Right renal pelvis (tissue), 4 donors: ENCODE measurements around the gene OPRL1. TPM values are rescaled to one million over a fixed set of nuclear protein-coding genes. Genes with fewer than 3 reads are reported as not detected.

Source experiments
- DNase-seq, 4 donors: peaks; one replicate each; pipeline ENCODE4 v3.0.0-alpha.2; 2013; ENCODE audit warnings: low read depth in 4 of 4, low spot score in 3 of 4, missing footprints in 1 of 4
- polyA plus RNA-seq, 4 donors: library from polyadenylated mRNA; unstranded; fragments of 120-200 nt; gene quantifications; one replicate each; pipeline ENCODE4 v1.2.1, GENCODE V29; 2013; ENCODE audit not compliant: insufficient read length in 4 of 4

OPRL1 gene
- polyA plus RNA-seq, 4 donors = 0.80 to 1.3 (median 1.2) TPM

DNA sequence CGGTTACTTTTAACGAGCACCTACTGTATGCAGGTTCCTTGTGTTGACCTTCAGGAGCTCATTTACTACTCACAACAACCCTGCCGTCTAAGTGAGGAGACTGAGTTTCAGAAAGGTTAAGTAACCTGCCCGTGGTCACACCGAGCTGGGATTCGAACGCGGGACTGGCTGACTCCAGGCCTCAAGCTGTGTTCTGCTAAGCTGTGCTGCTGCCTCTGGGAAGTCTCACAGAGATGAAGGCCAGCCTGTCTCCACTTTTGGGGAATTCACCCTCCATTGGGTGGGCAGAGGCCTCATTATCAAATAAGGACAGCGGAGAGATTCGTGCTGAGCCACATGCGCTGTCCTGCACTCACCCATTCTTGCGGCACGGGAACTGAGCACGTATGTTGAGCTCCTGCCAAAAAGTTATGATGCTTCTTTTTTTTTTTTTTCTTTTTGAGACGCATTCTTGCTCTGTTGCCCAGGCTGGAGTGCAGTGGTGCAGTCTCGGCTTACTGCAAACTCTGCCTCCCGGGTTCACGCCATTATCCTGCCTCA lies 58.5 kb downstream of the OPRL1 start:
- DNase-seq = no peak

DNA sequence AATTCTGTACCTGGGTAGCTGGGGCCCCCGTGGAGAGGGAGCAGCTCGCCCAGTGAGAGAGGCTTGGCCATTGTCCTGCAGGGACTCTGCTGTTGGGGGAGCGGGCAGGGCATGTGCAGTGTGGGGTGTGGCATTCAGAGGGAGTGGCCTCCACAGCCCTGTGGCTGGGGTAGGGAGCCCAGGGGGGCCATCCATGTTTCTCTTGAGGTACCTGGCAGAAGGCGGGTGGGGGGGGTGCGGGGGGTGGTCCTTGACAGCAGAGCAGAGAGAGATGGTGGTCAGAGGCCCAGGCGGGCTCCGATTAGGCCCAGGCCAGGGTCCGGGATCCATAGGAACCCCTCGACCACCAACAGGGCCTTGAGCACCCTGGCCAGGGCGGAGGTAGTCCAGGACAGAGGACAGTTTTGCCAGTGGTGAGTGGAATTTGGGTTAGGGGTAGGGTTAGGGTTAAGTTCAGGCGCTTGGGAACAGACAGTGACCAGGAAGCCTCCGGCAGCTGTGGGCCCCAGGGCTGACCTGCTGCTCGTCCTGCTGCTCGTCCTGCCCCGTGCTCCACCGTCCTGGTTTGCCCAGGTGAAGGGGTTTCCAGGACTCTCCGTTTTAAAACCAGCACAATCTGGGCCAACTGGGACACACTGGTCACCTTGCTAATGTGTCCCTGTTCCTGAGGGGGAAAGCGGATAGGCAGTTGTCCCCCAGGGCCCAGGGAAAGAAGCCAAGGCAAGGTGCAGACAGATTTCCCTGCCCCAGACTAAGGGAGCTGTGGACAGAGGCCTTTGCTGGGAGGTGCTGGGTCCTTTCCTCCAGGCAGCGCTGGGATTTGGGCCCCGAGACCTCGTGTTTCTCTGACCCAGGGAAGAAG lies 59.5 kb downstream of the OPRL1 start:
- DNase-seq = no peak

DNA sequence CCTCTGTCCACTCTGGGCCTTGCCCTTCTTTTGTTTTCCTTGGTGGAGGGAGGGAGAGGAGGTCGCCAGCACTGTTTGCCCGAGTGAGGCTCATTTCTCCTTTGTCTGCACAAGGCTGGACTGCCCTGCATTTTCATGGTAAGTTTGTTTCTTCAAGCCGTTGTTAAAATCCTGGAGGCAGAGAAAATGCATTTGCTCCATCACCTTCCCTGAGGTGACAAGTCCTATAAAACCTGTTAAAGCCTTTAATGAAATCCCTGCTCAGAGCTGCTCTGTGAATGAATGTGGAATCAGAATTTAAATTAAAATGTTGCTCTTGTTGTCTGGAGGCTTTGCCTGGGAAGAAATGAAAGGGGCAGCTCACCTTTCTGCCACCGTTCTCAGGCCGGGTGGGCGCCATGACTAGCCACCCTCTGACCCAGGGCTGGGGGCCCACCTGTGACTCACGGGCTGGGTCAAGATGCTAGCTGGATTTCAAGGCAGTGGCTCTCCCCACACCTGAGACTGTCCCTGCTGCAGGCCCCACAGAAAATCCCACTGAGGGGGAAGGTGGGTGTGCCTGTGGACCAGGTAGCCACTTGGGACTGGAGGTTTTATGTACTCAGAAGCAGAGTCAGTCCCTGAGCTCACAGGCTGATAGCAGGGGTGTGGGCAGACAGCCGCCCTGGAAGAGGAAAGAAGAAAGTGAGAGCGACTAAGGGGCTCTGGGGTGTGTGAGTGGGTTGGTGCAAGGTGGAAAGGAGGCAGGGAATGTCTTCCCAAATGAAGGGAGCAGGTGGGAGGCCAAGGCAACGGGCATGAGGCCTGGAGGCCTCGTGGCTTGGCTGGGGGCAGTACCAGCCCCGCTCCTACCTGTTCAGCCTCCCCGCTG lies 60.4 kb downstream of the OPRL1 start:
- no peak for DNase-seq

DNA sequence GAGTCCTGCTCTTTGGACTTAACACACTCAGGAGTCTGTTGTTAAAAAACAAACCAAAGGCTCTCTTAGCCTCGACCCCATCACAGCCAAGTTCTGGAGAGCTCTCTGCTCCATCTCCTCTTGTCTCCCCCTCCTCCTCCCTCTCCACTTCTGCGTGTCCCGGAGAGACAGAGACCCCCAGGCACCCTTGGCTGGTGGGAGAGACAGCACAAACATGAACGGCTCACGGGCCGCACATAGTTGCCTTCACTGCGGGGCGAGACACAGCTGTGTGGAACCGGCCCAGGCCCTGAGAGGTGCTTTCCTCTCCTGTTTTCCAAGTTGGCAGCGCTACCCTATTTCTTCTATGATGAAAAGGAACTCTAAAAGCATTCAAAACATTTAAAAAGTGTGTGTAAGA lies 61.1 kb downstream of the OPRL1 start:
- DNase-seq = no peak

DNA sequence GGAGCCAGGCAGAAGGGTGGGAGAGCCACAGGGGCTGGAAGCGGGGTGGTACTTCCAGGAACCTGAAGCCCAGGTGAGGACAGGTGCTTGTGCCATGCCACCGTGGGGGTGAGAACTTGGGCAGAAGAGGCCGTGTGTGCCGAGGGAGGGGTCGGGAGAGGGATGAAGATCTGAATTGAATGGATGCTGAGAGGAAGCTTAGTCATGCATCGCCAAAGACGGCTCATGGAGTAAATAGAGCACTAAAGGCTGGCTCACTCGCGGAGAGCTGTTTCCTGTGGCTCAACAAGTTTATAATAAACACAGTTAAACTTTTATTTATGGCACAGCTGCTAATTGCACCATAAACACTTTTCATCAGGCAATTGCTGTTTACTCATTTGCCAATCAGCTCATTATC lies 62.7 kb downstream of the OPRL1 start:
- DNase-seq = no peak

DNA sequence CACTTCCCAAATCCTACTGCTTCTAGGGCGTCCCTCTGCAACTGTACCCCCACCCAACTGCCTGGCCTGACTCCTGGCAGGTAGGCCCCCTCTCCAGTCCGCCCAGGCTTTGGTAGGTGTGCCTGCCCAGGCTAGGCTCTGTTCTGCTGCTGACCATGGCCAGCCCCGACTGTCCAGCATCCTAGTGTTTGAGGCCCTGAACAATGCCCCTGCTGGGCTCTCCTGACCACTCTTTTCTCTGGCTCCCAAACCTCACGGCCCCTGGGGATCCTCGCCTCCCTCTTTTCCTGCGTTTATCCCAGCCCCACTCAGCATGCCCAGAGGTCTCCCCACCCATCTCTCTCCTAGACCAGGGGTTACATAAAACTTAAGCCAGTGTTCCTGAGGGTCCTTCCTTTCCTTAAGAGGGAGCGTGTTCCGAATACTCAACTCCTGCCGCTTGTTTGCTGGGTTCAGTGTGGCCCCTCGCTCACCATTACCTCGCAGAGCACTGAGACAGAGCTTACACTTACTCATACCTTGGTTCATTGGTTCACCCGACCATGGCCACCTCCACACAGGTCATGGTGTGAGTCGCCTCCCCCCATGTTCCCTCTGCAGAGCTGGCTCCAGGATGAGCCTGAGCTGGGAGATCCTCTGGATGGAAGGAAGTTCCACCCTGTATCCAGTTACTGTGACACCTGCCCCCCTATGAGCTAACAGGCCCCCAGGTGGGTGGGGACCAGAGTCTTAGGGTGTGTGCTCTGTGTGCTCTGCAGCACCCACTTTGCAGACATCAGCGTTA lies 63.3 kb downstream of the OPRL1 start:
- DNase-seq = no peak

DNA sequence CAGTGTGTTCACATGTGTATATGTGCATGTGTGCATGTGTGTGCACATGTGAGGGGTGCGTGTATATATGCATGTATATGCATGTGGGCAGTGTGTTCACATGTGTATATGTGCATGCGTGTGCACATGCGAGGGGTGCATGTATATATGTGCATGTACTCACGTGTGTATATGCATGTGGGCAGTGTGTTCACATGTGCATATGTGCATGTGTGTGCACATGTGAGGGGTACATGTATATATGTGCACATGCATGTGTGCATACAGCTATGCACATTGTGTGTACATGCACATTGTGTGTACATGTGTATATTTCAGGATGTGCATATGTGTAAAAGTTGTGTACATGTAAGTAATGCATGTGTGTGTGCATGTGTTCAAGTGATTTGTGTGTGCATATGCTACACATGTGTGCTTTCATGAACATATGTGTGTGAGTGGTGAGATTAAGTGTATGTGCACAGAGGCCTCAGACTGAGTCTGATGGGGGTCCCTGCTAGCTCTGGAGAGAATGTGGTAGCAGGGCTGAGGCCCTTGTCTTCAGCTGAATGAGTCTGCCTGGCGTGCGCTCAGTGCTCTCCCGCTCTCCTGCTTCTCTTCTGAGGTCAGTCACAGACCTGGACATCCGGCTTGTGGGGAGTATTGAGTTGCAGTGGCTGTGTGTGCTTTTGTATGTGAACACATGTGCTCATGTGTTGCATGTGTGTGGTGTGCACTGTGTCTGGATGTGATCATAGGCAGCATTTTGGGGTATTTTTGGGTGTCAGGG lies 64.4 kb downstream of the OPRL1 start:
- no peak for DNase-seq

DNA sequence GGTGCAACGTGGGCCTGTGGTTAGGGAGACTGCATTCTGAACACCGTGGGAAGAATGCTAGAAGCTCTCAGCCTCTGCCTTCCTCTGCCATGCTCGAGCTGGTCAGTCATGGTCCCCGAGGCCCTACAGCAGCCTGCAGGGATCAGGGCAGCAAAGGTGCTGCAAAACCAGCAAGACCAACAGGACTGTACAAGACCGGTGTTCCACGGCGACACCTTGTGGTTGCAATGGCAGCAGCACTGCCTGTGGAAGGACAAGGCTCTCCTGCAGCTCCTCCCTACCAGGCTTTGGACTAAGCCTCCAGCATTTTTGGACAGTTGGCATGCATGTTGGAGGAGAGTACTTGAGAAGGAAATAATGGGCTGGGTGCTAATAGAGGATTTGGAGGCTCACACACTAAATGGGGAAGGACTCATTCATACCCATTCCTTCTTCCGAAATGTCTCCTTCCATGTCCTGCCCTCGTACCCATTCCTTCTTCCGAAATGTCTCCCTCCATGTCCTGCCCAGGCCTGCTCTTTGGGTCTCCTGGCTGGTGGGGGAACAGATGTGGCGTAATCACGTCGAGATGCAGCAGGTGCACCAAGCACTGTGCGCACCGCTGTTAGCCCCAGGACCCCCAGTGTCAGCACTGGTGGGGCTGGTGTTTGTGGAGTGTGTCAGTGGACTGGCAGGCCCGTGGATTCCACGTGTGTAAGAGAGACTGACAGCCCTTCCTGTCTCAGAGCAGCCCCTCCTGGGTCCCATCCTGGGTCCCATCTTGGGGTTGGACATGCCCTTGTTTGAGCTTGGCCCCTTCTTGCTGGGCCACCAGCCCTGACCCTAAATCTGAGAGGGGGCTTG lies 65.8 kb downstream of the OPRL1 start:
- DNase-seq = no peak

DNA sequence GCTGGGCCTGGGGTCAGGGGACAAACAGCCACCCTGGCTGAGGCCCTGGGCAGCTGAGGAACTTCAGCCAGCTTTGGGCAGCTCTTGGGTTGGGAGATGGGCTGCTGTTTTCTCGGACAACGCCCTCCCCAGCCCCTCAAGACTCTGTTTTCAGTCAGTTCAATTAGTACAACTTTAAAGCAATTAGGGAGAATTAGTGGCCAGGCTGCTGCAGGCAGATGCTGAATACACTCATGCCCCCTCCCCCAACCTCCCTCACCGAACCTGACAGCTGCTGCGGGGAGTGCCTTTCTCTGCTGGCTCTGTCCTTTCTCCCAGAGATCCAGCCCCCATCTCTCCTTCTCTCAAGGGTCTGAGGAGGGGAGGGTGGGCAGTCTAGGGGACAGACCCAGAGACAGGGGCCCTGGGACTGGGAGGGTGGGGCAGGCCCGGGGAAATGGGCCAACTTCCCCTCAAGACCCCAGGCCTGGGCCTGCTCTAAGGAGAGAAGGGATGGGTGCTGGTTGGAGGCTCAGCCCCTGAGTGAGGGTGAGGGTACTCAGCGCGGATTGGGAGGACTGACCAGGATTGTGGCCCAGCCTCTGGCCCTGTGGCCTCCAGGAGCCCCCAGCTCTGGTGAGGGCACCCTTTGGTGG lies 66.5 kb downstream of the OPRL1 start:
- no peak for DNase-seq

DNA sequence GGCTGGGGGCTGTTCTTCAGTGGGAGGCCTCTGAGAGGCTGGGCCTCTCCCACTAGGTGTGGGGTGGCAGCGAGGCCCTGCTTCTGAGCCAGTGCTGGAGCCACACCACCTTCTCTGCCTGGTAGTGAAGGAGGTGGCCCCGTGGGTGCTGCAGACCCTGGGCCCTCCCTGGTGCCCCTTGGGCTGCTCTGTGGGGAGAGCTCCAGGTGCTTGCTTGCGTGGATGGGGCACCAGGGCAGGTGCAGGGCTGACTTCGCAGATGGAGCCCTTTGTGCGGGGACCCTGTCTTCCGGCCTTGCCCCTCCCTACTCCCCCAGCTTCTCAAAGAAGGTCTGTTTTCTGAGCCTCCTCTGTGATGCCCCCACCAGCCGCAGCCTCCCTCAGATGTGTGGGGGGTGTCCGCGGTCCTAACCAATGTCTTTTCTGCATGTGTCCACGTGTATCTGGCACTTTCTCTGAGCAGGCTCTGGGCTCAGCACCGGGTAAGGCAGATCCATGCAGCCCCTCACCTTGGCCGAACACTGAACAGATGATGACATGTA lies 67.1 kb downstream of the OPRL1 start:
- DNase-seq = no peak

DNA sequence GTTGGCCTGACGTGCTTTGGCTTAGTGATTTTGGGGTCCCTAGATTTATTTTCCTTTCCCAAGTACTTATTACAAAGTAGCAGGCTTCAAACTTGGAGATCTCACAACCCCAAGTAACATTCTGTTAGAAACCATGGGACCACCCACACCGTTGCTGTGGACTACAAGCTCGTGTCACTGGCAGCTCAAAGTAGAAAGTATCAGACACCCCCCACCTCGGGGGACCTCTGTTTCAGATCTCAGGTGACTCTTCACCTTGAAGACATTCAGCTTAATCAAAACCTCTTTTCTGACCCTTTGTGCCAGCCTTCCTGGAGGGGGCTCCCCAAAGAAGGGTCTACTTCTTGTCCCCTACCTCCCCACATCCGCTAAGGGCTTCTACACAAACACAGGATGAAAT lies 68.7 kb downstream of the OPRL1 start:
- no peak for DNase-seq

DNA sequence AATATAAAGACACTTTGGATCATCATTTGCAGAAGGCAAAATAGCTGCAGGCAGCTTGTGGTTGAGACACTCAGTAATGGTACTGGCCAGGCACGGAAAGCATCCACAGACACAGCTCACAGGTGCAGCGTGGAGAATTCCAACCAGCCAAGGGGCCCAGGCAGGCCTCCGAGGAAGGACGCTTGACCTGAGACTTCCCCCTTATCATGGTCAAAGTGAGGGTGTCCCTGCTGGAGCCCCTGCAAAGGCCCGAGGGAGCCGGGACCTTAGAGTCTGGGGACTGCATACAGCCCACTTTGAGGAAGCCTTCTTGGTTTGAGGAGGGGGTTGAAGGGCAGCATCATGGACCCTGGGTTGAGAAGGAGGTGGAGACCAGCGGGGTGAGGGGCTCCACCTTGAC lies 69.3 kb downstream of the OPRL1 start:
- DNase-seq = no peak

DNA sequence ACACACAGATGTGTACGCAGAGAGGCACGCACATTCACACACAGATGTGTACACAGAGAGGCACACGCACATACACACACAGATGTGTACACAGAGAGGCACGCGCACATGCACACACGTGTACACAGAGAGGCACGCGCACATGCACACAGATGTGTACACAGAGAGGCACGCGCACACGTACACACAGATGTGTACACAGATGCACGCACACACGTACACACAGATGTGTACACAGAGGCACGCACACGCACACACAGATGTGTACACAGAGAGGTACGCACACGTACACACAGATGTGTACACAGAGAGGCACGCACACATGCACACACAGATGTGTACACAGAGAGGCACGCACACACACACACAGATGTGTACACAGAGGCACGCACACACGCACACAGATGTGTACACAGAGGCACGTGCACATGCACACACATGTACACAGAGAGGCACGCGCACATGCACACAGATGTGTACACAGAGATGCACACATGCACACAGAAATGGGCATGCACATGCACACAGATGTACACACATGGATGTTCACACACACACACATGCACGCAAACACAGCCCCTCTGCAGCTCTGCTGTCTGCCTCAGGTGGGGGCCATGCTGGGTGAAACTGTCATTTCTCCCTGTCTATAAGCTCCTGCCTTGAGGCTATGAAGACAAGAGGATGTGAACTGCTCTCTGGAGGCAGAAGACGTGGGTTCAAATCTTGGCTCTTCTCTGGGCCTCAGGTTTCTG lies 70.1 kb downstream of the OPRL1 start:
- DNase-seq = no peak

Other genes with a start within 250 kb of the OPRL1 start
- gene ZBTB46, start 248.8 kb upstream of the OPRL1 start, polyA plus RNA-seq = 10 to 100 TPM; 16.7 to 20.1 (median 18.0) TPM
- gene ABHD16B, start 218.6 kb upstream of the OPRL1 start, polyA plus RNA-seq = not detected
- gene TPD52L2, start 214.8 kb upstream of the OPRL1 start, polyA plus RNA-seq = 10 to 100 TPM; 84.8 to 91.5 (median 87.1) TPM
- gene DNAJC5, start 185.0 kb upstream of the OPRL1 start, polyA plus RNA-seq = 10 to 100 TPM; 28.3 to 34.5 (median 31.1) TPM
- gene UCKL1, start 123.7 kb upstream of the OPRL1 start, polyA plus RNA-seq = 10 to 100 TPM; 37.8 to 53.6 (median 45.0) TPM
- gene ZNF512B, start 110.2 kb upstream of the OPRL1 start, polyA plus RNA-seq = 10 to 100 TPM; 24.9 to 31.9 (median 26.1) TPM
- gene SAMD10, start 100.4 kb upstream of the OPRL1 start, polyA plus RNA-seq = 10 to 100 TPM in 1 of 4 donors, 1 to 10 TPM in 3; 7.2 to 10.2 (median 8.3) TPM
- 10 to 100 TPM; 81.8 to 92.3 (median 84.5) TPM for gene PRPF6, start 99.0 kb upstream of the OPRL1 start, polyA plus RNA-seq
- 1 to 10 TPM in 1 of 4 donors, under 1 TPM in 3; 0.62 to 1.1 (median 0.75) TPM for gene C20orf204, start 43.9 kb upstream of the OPRL1 start, polyA plus RNA-seq
- 10 to 100 TPM in 3 of 4 donors, 1 to 10 TPM in 1; 9.3 to 19.7 (median 10.9) TPM for gene SOX18, start 30.4 kb upstream of the OPRL1 start, polyA plus RNA-seq
- 10 to 100 TPM; 77.9 to 99.7 (median 81.5) TPM for gene TCEA2, start 16.9 kb upstream of the OPRL1 start, polyA plus RNA-seq
- gene RGS19, start 564 bp upstream of the OPRL1 start, polyA plus RNA-seq = 1 to 10 TPM; 5.0 to 7.9 (median 5.6) TPM
- gene LKAAEAR1, start 4.3 kb downstream of the OPRL1 start, polyA plus RNA-seq = under 1 TPM in 1 of 4 donors, not detected in 3; 0.22 TPM
- gene NPBWR2, start 27.5 kb downstream of the OPRL1 start, polyA plus RNA-seq = not detected
- under 1 TPM; 0.38 to 0.79 (median 0.63) TPM for gene MYT1, start 84.4 kb downstream of the OPRL1 start, polyA plus RNA-seq
- gene PCMTD2, start 175.7 kb downstream of the OPRL1 start, polyA plus RNA-seq = 100 to 1,000 TPM; 132 to 182 (median 154) TPM